Activated naive CD8-positive, alpha-beta T cell treated with anti-CD3 and anti-CD28 coated beads, Interleukin-2, amount 10 ng/mL, durations not matched to agents 7 days and 5 days (primary cell): ENCODE results near the gene CDHR5. TPM values are rescaled to one million over a fixed set of nuclear protein-coding genes. Genes with fewer than 3 reads are reported as not detected.

Source experiments
- ATAC-seq: fragments of 150-1000 bp; cut with Tn5 transposase; one replicate; pipeline ENCODE4 v1.10.0; 2021; ENCODE audit warnings: low read depth, moderate library complexity
- POLR2A ChIA-PET: fragments of 350-600 bp; sonication (Branson Sonifier 250); formaldehyde crosslinking; loops from one replicate; lab custom pipeline; 2021; ENCODE audit warnings: antibody characterized with exemption; lab: Charles Lee
- DNase-seq: peaks from one replicate; pipeline ENCODE4 v3.0.0; 2021
- H3K27ac Mint-ChIP-seq: one replicate; pipeline ENCODE4 v1.8.0; 2022; ENCODE audit warnings: mild to moderate bottlenecking, mixed read lengths
- H3K27me3 Mint-ChIP-seq: one replicate; pipeline ENCODE4 v1.8.0; 2022; ENCODE audit warnings: mild to moderate bottlenecking, moderate library complexity, mixed read lengths
- H3K36me3 Mint-ChIP-seq: one replicate; pipeline ENCODE4 v1.8.0; 2021; ENCODE audit warnings: mild to moderate bottlenecking, mixed read lengths
- H3K4me1 Mint-ChIP-seq: one replicate; pipeline ENCODE4 v1.8.0; 2021; ENCODE audit warnings: mixed read lengths
- H3K4me3 Mint-ChIP-seq: one replicate; pipeline ENCODE4 v1.8.0; 2022; ENCODE audit warnings: mild to moderate bottlenecking, moderate library complexity, mixed read lengths
- H3K9me3 Mint-ChIP-seq: one replicate; pipeline ENCODE4 v1.8.0; 2021; ENCODE audit warnings: mixed read lengths
- microRNA-seq: library from miRNA; unstranded; fragments of <30 nt; microRNA quantifications from one replicate; pipeline ENCODE4 v1.2.0, GENCODE V29; 2022
- total RNA-seq, 2 experiments: library from RNA; stranded (reverse); gene quantifications; one replicate each; pipeline ENCODE4 v1.2.3, GENCODE V29; 2021

CDHR5 gene
- total RNA-seq, 2 experiments from 2014 or later = not detected

DNA sequence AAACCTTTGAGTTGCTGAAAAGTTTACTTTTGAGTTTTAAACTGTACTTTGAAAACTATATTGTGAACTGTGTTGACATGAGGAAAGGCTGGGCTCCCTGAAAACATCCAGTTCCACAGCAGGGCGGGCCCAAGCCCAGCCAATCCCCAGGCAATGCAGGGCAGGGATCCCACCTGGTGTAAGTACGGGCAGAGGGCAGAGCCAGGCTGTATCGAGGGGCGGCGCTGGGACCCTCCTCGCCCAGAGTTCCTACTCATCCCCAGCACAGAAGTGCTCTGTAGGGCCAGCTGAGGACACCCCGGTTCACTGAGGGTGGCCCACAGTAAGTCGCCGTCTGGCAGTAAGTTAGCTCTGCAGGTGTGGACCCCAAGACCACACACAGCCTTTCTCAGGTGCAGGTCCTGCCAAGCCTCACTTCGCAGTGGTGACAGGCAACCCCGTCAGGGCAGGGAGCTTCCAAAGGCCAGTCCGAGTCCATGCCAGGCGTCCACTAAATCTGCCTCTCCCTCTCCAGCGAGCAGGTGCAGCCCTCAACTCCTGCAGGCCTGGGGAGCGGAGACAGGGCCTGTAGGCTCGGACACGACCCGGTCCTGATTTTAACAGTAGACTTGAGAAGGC lies 57.6 kb downstream of the CDHR5 start:
- H3K27me3 Mint-ChIP-seq = no peaks in the 10 kb centered on the region
- ATAC-seq (no peak), DNase-seq (peak; percentile 31)
- POLR2A ChIA-PET = interaction anchor here (0.6 to 3.4 kb wide), 6 partner anchors 8 to 182 kb away, joined by 3 to 18 read pairs (median 4); no protein-coding TSS in a partner anchor
- H3K4me1 Mint-ChIP-seq = peaks cover 5% of the 10 kb centered on the region
- peak overlapping the region; percentile 48 for H3K27ac Mint-ChIP-seq
- H3K9me3 Mint-ChIP-seq = no peaks in the 10 kb centered on the region
- peaks cover 7% of the 10 kb centered on the region for H3K36me3 Mint-ChIP-seq
- peak overlapping the region; percentile 90 for H3K4me3 Mint-ChIP-seq

Small RNAs within 50 kb of the gene (microRNA-seq; reads per million reads assigned to microRNA genes)
- gene MIR210 = 3,623 reads per million, percentile 89 among the genes with 10 or more reads in this experiment

Other genes starting within 250 kb of the CDHR5 start
- gene PKP3, start 230.7 kb downstream of the CDHR5 start, total RNA-seq = under 1 TPM; 0.30 to 0.45 TPM
- gene SIGIRR, start 210.0 kb downstream of the CDHR5 start, total RNA-seq = 100 to 1,000 TPM; 273 to 276 TPM
- gene ANO9, start 182.9 kb downstream of the CDHR5 start, total RNA-seq = 100 to 1,000 TPM; 115 to 122 TPM
- 10 to 100 TPM; 27.6 to 27.8 TPM for gene PTDSS2, start 174.7 kb downstream of the CDHR5 start, total RNA-seq
- 10 to 100 TPM; 88.9 to 93.2 TPM for gene RNH1, start 117.7 kb downstream of the CDHR5 start, total RNA-seq
- 10 to 100 TPM; 47.6 to 49.9 TPM for gene HRAS, start 89.4 kb downstream of the CDHR5 start, total RNA-seq
- gene LRRC56, start 87.4 kb downstream of the CDHR5 start, total RNA-seq = 1 to 10 TPM; 4.3 to 4.7 TPM
- 1 to 10 TPM; 2.5 to 2.7 TPM for gene LMNTD2, start 64.2 kb downstream of the CDHR5 start, total RNA-seq
- gene RASSF7, start 64.0 kb downstream of the CDHR5 start, total RNA-seq = 10 to 100 TPM; 36.5 to 41.0 TPM
- gene PHRF1, start 48.5 kb downstream of the CDHR5 start, total RNA-seq = 10 to 100 TPM; 55.4 to 58.9 TPM
- 100 to 1,000 TPM; 160 to 165 TPM for gene IRF7, start 9.0 kb downstream of the CDHR5 start, total RNA-seq
- not detected for gene SCT, start 2.2 kb upstream of the CDHR5 start, total RNA-seq
- under 1 TPM; 0.51 to 0.72 TPM for gene DRD4, start 12.3 kb upstream of the CDHR5 start, total RNA-seq
- 10 to 100 TPM; 33.1 to 36.0 TPM for gene DEAF1, start 70.3 kb upstream of the CDHR5 start, total RNA-seq
- gene TMEM80, start 70.9 kb upstream of the CDHR5 start, total RNA-seq = 10 to 100 TPM; 38.9 to 39.7 TPM
- gene EPS8L2, start 81.3 kb upstream of the CDHR5 start, total RNA-seq = 10 to 100 TPM; 19.0 to 24.5 TPM
- 100 to 1,000 TPM; 199 to 206 TPM for gene TALDO1, start 122.5 kb upstream of the CDHR5 start, total RNA-seq
- gene GATD1, start 152.5 kb upstream of the CDHR5 start, total RNA-seq = 10 to 100 TPM; 59.8 to 62.4 TPM
- gene CEND1, start 165.1 kb upstream of the CDHR5 start, total RNA-seq = under 1 TPM in 1 of 2 experiments, not detected in 1; 0.37 TPM
- 10 to 100 TPM; 35.1 to 35.8 TPM for gene SLC25A22, start 173.3 kb upstream of the CDHR5 start, total RNA-seq
- 10 to 100 TPM; 53.4 to 53.6 TPM for gene PIDD1, start 180.3 kb upstream of the CDHR5 start, total RNA-seq
- 1,000 to 10,000 TPM; 2,888 to 3,019 TPM for gene RPLP2, start 185.0 kb upstream of the CDHR5 start, total RNA-seq
- gene PNPLA2, start 194.0 kb upstream of the CDHR5 start, total RNA-seq = 100 to 1,000 TPM; 110 to 125 TPM
- 10 to 100 TPM; 10.5 to 11.2 TPM for gene CRACR2B, start 203.0 kb upstream of the CDHR5 start, total RNA-seq
- gene CD151, start 208.0 kb upstream of the CDHR5 start, total RNA-seq = 10 to 100 TPM; 36.4 to 37.4 TPM
- gene POLR2L, start 217.6 kb upstream of the CDHR5 start, total RNA-seq = 10 to 100 TPM; 76.7 to 78.9 TPM
- gene TSPAN4, start 217.9 kb upstream of the CDHR5 start, total RNA-seq = 10 to 100 TPM; 19.0 to 20.3 TPM